Vagina (tissue), 2 donors: ENCODE measurements around the gene CHAMP1.

Source experiments
- CTCF ChIP-seq, 3 experiments: fragments of 450-650 bp in 2 of 3; fragments of 200-600 bp in 1 of 3; sonication (generic) in 1 of 3; IDR thresholded peaks; one replicate each; pipeline ENCODE4 v1.5.1; 2017 to 2019; ENCODE audit warnings: antibody characterized with exemption in 3 of 3, mild to moderate bottlenecking in 2 of 3, moderate library complexity in 2 of 3
- POLR2A ChIP-seq, 2 donors: fragments of 450-650 bp; IDR thresholded peaks; one replicate each; pipeline ENCODE4 v1.6.1; 2017; ENCODE audit warnings: antibody characterized with exemption in 2 of 2, mild to moderate bottlenecking in 2 of 2, moderate library complexity in 2 of 2
- POLR2AphosphoS5 ChIP-seq, 2 donors: sonication (generic); formaldehyde crosslinking; IDR thresholded peaks; one replicate each; pipeline ENCODE4 v1.9.0; 2017; ENCODE audit warnings: antibody characterized with exemption in 2 of 2, mild to moderate bottlenecking in 2 of 2, low read depth in 1 of 2; ENCODE audit not compliant: insufficient read depth in 1 of 2

DNA sequence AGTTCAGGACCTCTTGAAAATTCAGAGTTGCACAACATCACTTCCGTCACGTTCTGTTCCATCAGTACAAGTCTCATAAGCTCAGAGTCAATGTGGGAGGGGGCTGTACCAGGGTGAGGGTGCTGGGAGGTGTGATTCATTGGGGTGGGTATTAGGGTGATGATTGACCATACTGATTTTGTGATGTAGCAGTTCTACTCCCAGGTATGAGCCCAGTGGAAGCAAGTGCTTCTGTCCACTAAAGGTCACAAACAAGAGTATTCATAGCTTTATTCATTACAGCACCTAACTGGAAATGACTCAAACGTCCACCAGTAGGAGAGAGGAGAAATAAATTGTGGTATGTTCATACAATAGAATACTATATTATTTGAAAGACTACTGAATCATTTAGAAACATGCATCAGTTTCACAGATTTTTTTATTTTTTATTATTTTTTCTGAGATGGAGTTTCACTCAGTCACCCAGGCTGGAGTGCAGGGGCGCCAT, 45.0 kb upstream of the CHAMP1 start:
- no peak for TF ChIP-seq POLR2A (IDR thresholded peaks at IDR 0.05)
- TF ChIP-seq CTCF (IDR thresholded peaks at IDR 0.05): no peak
- no peak for TF ChIP-seq POLR2AphosphoS5 (IDR thresholded peaks at IDR 0.05; ENCODE audit: insufficient read depth in 1 of 2, low read depth in 1 of 2)
